ENCODE data around the gene PIK3CD. TPM values are rescaled to one million over a fixed set of nuclear protein-coding genes. Genes with fewer than 3 reads are reported as not detected.

The PIK3CD gene
- total RNA-seq, 1 experiment from 2014 or later: 23.1 TPM

GRCh38 chr1:9689971-9690381, 38.4 kb downstream of the PIK3CD start (continued):
- TF ChIP-seq CREB1 (CRISPR knock-in tag; IDR thresholded peaks at IDR 0.05) (no peak), E2F4 (CRISPR knock-in tag; IDR thresholded peaks at IDR 0.05; ENCODE audit: borderline replicate concordance, low read depth) (no peak), ARID4B (CRISPR knock-in tag; IDR thresholded peaks at IDR 0.05; ENCODE audit: borderline replicate concordance) (0 out of 2 replicates have a peak, but pooled peaks have one; percentile 19), ZNF423 (CRISPR knock-in tag; IDR thresholded peaks at IDR 0.05) (peak; percentile 71; the same call in 1 of the 2 replicates), ZBTB43 (CRISPR knock-in tag; IDR thresholded peaks at IDR 0.05) (no peak), KAT7 (CRISPR knock-in tag; IDR thresholded peaks at IDR 0.05; ENCODE audit: borderline replicate concordance) (no peak), USF2 (CRISPR knock-in tag; IDR thresholded peaks at IDR 0.05) (no peak), IRF2 (CRISPR knock-in tag; IDR thresholded peaks at IDR 0.05; ENCODE audit: borderline replicate concordance, low read depth) (no peak), CTCF (IDR thresholded peaks at IDR 0.05) (no peak), ZNF512 (CRISPR knock-in tag; IDR thresholded peaks at IDR 0.05; ENCODE audit: borderline replicate concordance) (no peak), MAX (CRISPR knock-in tag; IDR thresholded peaks at IDR 0.05) (peak; percentile 63; the same call in 1 of the 2 replicates), PRDM15 (CRISPR knock-in tag; IDR thresholded peaks at IDR 0.05) (no peak), HMGA2 (CRISPR knock-in tag; IDR thresholded peaks at IDR 0.05) (no peak), ZNF121 (CRISPR knock-in tag; IDR thresholded peaks at IDR 0.05) (no peak), ZMAT4 (CRISPR knock-in tag; IDR thresholded peaks at IDR 0.05) (no peak), MYBL2 (CRISPR knock-in tag; IDR thresholded peaks at IDR 0.05) (no peak), PREB (CRISPR knock-in tag; IDR thresholded peaks at IDR 0.05; ENCODE audit: borderline replicate concordance) (no peak), STAT6 (CRISPR knock-in tag; conservative IDR thresholded peaks at IDR 0.05; ENCODE audit: low read depth) (no peak)
